Left renal cortex interstitium (tissue), 4 donors: Measurements from ENCODE around the gene FSTL1. TPM values are rescaled to one million over a fixed set of nuclear protein-coding genes. Genes with fewer than 3 reads are reported as not detected.
A peak's percentile ranks its signal among the peaks of the same experiment; 100 is the strongest.

ENCODE experiments used
- DNase-seq, 4 donors: peaks; one replicate each; pipeline ENCODE4 v3.0.0-alpha.2; 2013; ENCODE audit warnings: low read depth in 4 of 4, low spot score in 2 of 4, missing footprints in 1 of 4
- polyA plus RNA-seq, 4 donors: library from polyadenylated mRNA; unstranded; fragments of 120-200 nt; gene quantifications; one replicate each; pipeline ENCODE4 v1.2.1, GENCODE V29; 2013; ENCODE audit not compliant: insufficient read length in 4 of 4

The FSTL1 gene
- 100 to 1,000 TPM; 462 to 630 (median 549) TPM for polyA plus RNA-seq

- peak in 3 of 4 donors; percentile 66 to 75 (median 69) for DNase-seq
These were observed at the start of gene FSTL1 for GRCh38 chr3:120450600-120451271. TSS of gene FSTL1 (minus strand) at chr3:120450992. CDS start at chr3:120450746, 246 bp downstream.

- peak in 3 of 4 donors; percentile 47 to 63 (median 54) for DNase-seq
These were observed 48.0 kb upstream of the FSTL1 start for GRCh38 chr3:120498556-120499346.

- DNase-seq: no peak
These were observed 47.0 kb upstream of the FSTL1 start for GRCh38 chr3:120497818-120498217.

- peak; percentile 52 to 75 (median 54) for DNase-seq
These were observed 46.5 kb upstream of the FSTL1 start for GRCh38 chr3:120497336-120497735.

- DNase-seq: no peak
These were observed 45.6 kb upstream of the FSTL1 start for GRCh38 chr3:120496278-120497002.

GRCh38 chr3:120495809-120496208 lies 45.0 kb upstream of the FSTL1 start:
- DNase-seq: no peak

- no peak for DNase-seq
These were observed 41.3 kb upstream of the FSTL1 start for GRCh38 chr3:120492103-120492502.

GRCh38 chr3:120489421-120489820 lies 38.6 kb upstream of the FSTL1 start:
- no peak for DNase-seq

- DNase-seq: no peak
These were observed 37.5 kb upstream of the FSTL1 start for GRCh38 chr3:120488296-120488695.

- DNase-seq: no peak
These were observed 36.4 kb upstream of the FSTL1 start for GRCh38 chr3:120487191-120487650.

- no peak for DNase-seq
These were observed 30.3 kb upstream of the FSTL1 start for GRCh38 chr3:120481081-120481480.

GRCh38 chr3:120477781-120478180 lies 27.0 kb upstream of the FSTL1 start:
- no peak for DNase-seq

GRCh38 chr3:120475722-120476377 lies 25.1 kb upstream of the FSTL1 start:
- no peak for DNase-seq

- no peak for DNase-seq
These were observed 23.3 kb upstream of the FSTL1 start for GRCh38 chr3:120473896-120474675.

- DNase-seq: no peak
These were observed 22.6 kb upstream of the FSTL1 start for GRCh38 chr3:120473389-120473788.

- no peak for DNase-seq
These were observed 21.5 kb upstream of the FSTL1 start for GRCh38 chr3:120472121-120472844.

GRCh38 chr3:120471643-120472042 lies 20.9 kb upstream of the FSTL1 start:
- no peak for DNase-seq

- no peak for DNase-seq
These were observed 20.1 kb upstream of the FSTL1 start for GRCh38 chr3:120470870-120471269.

GRCh38 chr3:120469882-120470301 lies 19.1 kb upstream of the FSTL1 start:
- DNase-seq: no peak
